Measurements from ENCODE around the gene NTSR1. TPM values are rescaled to one million over a fixed set of nuclear protein-coding genes. Genes with fewer than 3 reads are reported as not detected.

The NTSR1 gene
- total and polyA plus RNA-seq, 2 of the 8 experiments (the other 6 are each of a cell fraction or from before 2014, with no cell fraction given), result 0.53 to 0.89 TPM

DNA sequence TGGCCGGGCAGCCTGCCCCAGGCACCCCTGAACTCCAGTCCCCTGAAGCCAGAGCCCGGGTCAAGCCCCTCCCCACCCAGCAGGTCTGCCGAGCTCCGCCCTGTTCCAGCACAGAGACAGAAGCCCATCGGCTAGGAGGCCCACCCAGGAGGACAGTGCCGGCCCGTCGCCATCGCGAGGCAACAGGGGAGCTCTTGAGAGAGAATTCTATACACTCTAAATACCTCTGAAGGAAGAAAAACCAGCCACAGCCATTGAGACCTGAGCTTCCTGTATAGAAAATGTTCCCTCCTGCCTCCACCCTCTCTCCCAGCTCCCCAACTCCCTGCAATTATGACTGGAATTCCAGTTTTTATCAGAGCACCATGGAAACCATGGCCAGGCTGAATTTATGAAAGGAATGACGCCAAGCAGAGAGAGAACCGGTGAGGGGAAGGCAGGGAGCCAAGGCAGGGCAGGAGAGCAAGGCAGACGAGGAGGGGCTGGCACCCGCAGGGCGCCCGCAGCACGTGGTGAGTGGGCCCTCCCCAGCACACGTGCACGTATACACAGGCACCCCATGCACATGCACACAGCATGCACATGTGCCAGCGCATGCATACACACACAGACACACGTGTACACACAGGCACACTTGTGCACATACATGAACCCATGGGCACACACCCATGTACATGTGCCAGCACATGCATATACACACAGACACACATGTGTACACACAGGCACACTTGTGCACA lies 60.1 kb downstream of the NTSR1 start:
- no peaks in the 10 kb centered on the region for H3K9me3 ChIP-seq (ENCODE audit: insufficient read depth in 2 of 2, low read depth in 1 of 2, low read length in 1 of 2)
- no peaks in the 10 kb centered on the region; a peak in 1 of 7 replicates for H3K27me3 ChIP-seq (replicated peaks in 1 of 4; ENCODE audit: control insufficient read depth in 3 of 4, extremely low read depth in 1 of 4, insufficient read depth in 3 of 4, low read length in 3 of 4)
- H3K79me2 ChIP-seq (ENCODE audit: control insufficient read depth in 1 of 2, insufficient read depth in 2 of 2, low read length in 2 of 2), result no peaks in the 10 kb centered on the region
- no peak overlapping the region for H3K4me2 ChIP-seq (ENCODE audit: insufficient read depth in 1 of 2, low read depth in 2 of 2, low read length in 2 of 2)
- H3K56ac ChIP-seq (replicated peaks; ENCODE audit: insufficient read length, low read depth, low read length), result no peak overlapping the region
- peak overlapping the region; percentile 35; the same call in 1 of the 2 replicates for H4K8ac ChIP-seq (ENCODE audit: extremely low read depth, insufficient read depth, low read length)
- peak overlapping the region; percentile 56; the same call in 1 of the 2 replicates for H2AK5ac ChIP-seq (ENCODE audit: low read depth, low read length)
- peaks cover 0 to 6% of the 10 kb centered on the region in 2 experiments for H4K20me1 ChIP-seq (replicated peaks in 1 of 2; ENCODE audit: control insufficient read depth in 1 of 2, insufficient read depth in 2 of 2, low read length in 2 of 2)
- H3K4ac ChIP-seq (replicated peaks; ENCODE audit: insufficient read length, low read depth, low read length), result peak overlapping the region; percentile 90
- TF ChIP-seq, protein P1, sequence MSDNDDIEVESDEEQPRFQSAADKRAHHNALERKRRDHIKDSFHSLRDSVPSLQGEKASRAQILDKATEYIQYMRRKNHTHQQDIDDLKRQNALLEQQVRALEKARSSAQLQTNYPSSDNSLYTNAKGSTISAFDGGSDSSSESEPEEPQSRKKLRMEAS (IDR thresholded peaks at IDR 0.05), result no peak
- TF ChIP-seq EZH2 (IDR thresholded peaks at IDR 0.05; ENCODE audit: low read depth, low read length, severe bottlenecking) (no peak), RFX5 (IDR thresholded peaks at IDR 0.05; ENCODE audit: borderline replicate concordance, low read depth, low read length) (no peak), CHD2 (IDR thresholded peaks at IDR 0.05; ENCODE audit: low read length) (no peak), SP2 (IDR thresholded peaks at IDR 0.05; ENCODE audit: low read length) (no peak)
- TF ChIP-seq, protein P2, sequence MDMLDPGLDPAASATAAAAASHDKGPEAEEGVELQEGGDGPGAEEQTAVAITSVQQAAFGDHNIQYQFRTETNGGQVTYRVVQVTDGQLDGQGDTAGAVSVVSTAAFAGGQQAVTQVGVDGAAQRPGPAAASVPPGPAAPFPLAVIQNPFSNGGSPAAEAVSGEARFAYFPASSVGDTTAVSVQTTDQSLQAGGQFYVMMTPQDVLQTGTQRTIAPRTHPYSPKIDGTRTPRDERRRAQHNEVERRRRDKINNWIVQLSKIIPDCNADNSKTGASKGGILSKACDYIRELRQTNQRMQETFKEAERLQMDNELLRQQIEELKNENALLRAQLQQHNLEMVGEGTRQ (IDR thresholded peaks at IDR 0.05; ENCODE audit: low read length), result no peak
- 87% methylated on average over 19 of the region's 21 CpGs; no CpG with 5 or more reads in 1 of the 2 experiments for WGBS, 2 experiments (ENCODE audit: extremely low coverage in 1 of 2, insufficient coverage in 1 of 2, insufficient read length in 1 of 2, insufficient replicate concordance in 2 of 2, low coverage in 1 of 2, low lambda C conversion rate in 2 of 2, missing lambda C conversion rate in 1 of 2)
- peak overlapping the region; percentile 32; the same call in 1 of the 2 replicates for H3K18ac ChIP-seq (ENCODE audit: extremely low read depth, low read length)
- no peak for DNase-seq (ENCODE audit: low read depth in 1 of 2, low spot score in 2 of 2)
- H4K91ac ChIP-seq (replicated peaks; ENCODE audit: insufficient read length, low read length), result no peak overlapping the region
- H3K9ac ChIP-seq (replicated peaks in 1 of 4; ENCODE audit: extremely low read depth in 1 of 4, low read depth in 3 of 4, low read length in 3 of 4), result no peak overlapping the region; a peak in 1 of 7 replicates
- no peak overlapping the region for H2BK120ac ChIP-seq (replicated peaks; ENCODE audit: low read depth, low read length)
- H3K23me2 ChIP-seq (ENCODE audit: low read depth, low read length), result no peaks in the 10 kb centered on the region
- H3K14ac ChIP-seq (ENCODE audit: insufficient read length), result no peak overlapping the region
- peak overlapping the region; percentile 75 for H2BK20ac ChIP-seq (ENCODE audit: low read length)
- H2BK5ac ChIP-seq (ENCODE audit: low read depth, low read length), result 0 out of 2 replicates have a peak overlapping the region, but pooled peaks have one; percentile 73
- ChIA-PET CTCF (ENCODE audit: partially characterized antibody) (interaction anchor here (0.7 to 2.5 kb wide), 5 partner anchors 9 to 348 kb away, joined by 3 to 8 read pairs (median 3); no protein-coding TSS in a partner anchor), POLR2A (ENCODE audit: partially characterized antibody) (no interaction called here)
- FAIRE-seq, result no peak
- H3K23ac ChIP-seq (ENCODE audit: insufficient read length), result peak overlapping the region; percentile 86
- H2BK12ac ChIP-seq (ENCODE audit: low read depth, low read length), result peak overlapping the region; percentile 93; the same call in 1 of the 2 replicates
- H4K5ac ChIP-seq (ENCODE audit: insufficient read length, low read depth, low read length), result no peak overlapping the region
- H3K4me3 ChIP-seq (ENCODE audit: extremely low read depth in 1 of 4, insufficient read depth in 2 of 4, low read depth in 3 of 4, low read length in 4 of 4), result no peak overlapping the region
- peak overlapping the region; percentile 99; the same call in 1 of the 2 replicates for H2BK15ac ChIP-seq (ENCODE audit: low read length)
- H3K36me3 ChIP-seq (ENCODE audit: control insufficient read depth in 2 of 4, insufficient read depth in 4 of 4, low read length in 3 of 4), result no peaks in the 10 kb centered on the region
- H3K27ac ChIP-seq (ENCODE audit: low read depth, low read length), result no peak overlapping the region
- peaks cover 4% of the 10 kb centered on the region; the same call in 1 of the 2 replicates for H3K79me1 ChIP-seq (ENCODE audit: low read depth, low read length)
- H3K4me1 ChIP-seq (replicated peaks in 1 of 4; ENCODE audit: control insufficient read depth in 3 of 4, insufficient read depth in 4 of 4, low read length in 3 of 4), result peaks cover 0 to 10% (median 0%) of the 10 kb centered on the region in 4 experiments; a peak in 3 of 7 replicates
- no peak overlapping the region for H2AFZ ChIP-seq (ENCODE audit: low read length)
